H1 (cell line): ENCODE measurements around the gene AIF1. TPM values are rescaled to one million over a fixed set of nuclear protein-coding genes. Genes with fewer than 3 reads are reported as not detected.

Experiments used
- CTCF ChIA-PET: fragments of 300-600 bp; sonication (Branson Sonifier 250); formaldehyde crosslinking; loops from one replicate; lab custom pipeline; 2021; ENCODE audit not compliant: partially characterized antibody; lab: Charles Lee
- POLR2A ChIA-PET: fragments of 300-600 bp; sonication (Branson Sonifier 250); formaldehyde crosslinking; loops from one replicate; lab custom pipeline; 2021; ENCODE audit warnings: inconsistent platforms; ENCODE audit not compliant: partially characterized antibody; lab: Charles Lee
- DNase-seq, 2 experiments: peaks; one replicate each; pipeline versions ENCODE4 v3.0.0 to v3.0.0-alpha.2; 2010 to 2022; ENCODE audit warnings: low spot score in 2 of 2, low read depth in 1 of 2, mixed read lengths in 1 of 2
- FAIRE-seq: peaks from 2 replicates; lab custom pipeline; 2011; peaks lifted over from hg19 to GRCh38; lab: Jason Lieb, UNC
- H2AFZ ChIP-seq: 2 replicates; pipeline ENCODE4 v1.8.1; 2012; ENCODE audit warnings: low read length, inconsistent platforms
- H2AK5ac ChIP-seq: 2 replicates; pipeline ENCODE4 v1.6.1; 2013; ENCODE audit warnings: low read depth, low read length
- H2BK120ac ChIP-seq: replicated peaks from 2 replicates; pipeline ENCODE3; 2013; ENCODE audit warnings: low read depth, low read length, inconsistent platforms
- H2BK12ac ChIP-seq: 2 replicates; pipeline ENCODE4 v1.6.1; 2013; ENCODE audit warnings: low read depth, low read length
- H2BK15ac ChIP-seq: 2 replicates; pipeline ENCODE4 v1.6.1; 2013; ENCODE audit warnings: low read length
- H2BK20ac ChIP-seq: 2 replicates; pipeline ENCODE4 v1.6.1; 2013; ENCODE audit warnings: low read length
- H2BK5ac ChIP-seq: 2 replicates; pipeline ENCODE4 v1.6.1; 2013; ENCODE audit warnings: low read depth, low read length
- H3K14ac ChIP-seq: 2 replicates; pipeline ENCODE4 v1.6.1; 2013; ENCODE audit warnings: inconsistent platforms; ENCODE audit not compliant: insufficient read length
- H3K18ac ChIP-seq: 2 replicates; pipeline ENCODE4 v1.6.1; 2013; ENCODE audit warnings: low read length; ENCODE audit errors: extremely low read depth
- H3K23ac ChIP-seq: 2 replicates; pipeline ENCODE4 v1.6.1; 2013; ENCODE audit warnings: inconsistent platforms; ENCODE audit not compliant: insufficient read length
- H3K23me2 ChIP-seq: 2 replicates; pipeline ENCODE4 v1.6.1; 2013; ENCODE audit warnings: low read depth, low read length
- H3K27ac ChIP-seq: 2 replicates; pipeline ENCODE4 v1.6.1; 2011; ENCODE audit warnings: low read depth, low read length, inconsistent platforms
- H3K27me3 ChIP-seq, 4 experiments: replicated peaks in 1 of 4; 1 replicate in 1 of 4; 2 replicates in 3 of 4; pipeline versions ENCODE4 v1.6.1 to v1.8.1; 2011 to 2013; ENCODE audit warnings: low read length in 3 of 4, mild to moderate bottlenecking in 3 of 4, inconsistent platforms in 2 of 4, mixed read lengths in 2 of 4, moderate library complexity in 1 of 4; ENCODE audit not compliant: control insufficient read depth in 3 of 4, insufficient read depth in 3 of 4; ENCODE audit errors: extremely low read depth in 1 of 4
- H3K36me3 ChIP-seq, 4 experiments: 2 replicates each; pipeline versions ENCODE4 v1.6.1 to v1.8.1; 2011 to 2013; ENCODE audit warnings: mild to moderate bottlenecking in 4 of 4, low read length in 3 of 4, moderate library complexity in 2 of 4, control low read depth in 1 of 4, inconsistent platforms in 1 of 4; ENCODE audit not compliant: insufficient read depth in 4 of 4, control insufficient read depth in 2 of 4
- H3K4ac ChIP-seq: replicated peaks from 2 replicates; pipeline ENCODE3; 2013; ENCODE audit warnings: low read length, low read depth, mixed read lengths, inconsistent platforms; ENCODE audit not compliant: insufficient read length
- H3K4me1 ChIP-seq, 4 experiments: replicated peaks in 1 of 4; 1 replicate in 1 of 4; 2 replicates in 3 of 4; pipeline versions ENCODE4 v1.6.1 to v1.8.1; 2011 to 2013; ENCODE audit warnings: low read length in 3 of 4, inconsistent platforms in 2 of 4, mixed read lengths in 1 of 4; ENCODE audit not compliant: insufficient read depth in 4 of 4, control insufficient read depth in 3 of 4
- H3K4me2 ChIP-seq, 2 experiments: 2 replicates each; pipeline versions ENCODE4 v1.6.1 to v1.8.1; 2011 to 2013; ENCODE audit warnings: low read depth in 2 of 2, low read length in 2 of 2, control low read depth in 1 of 2, inconsistent platforms in 1 of 2, mild to moderate bottlenecking in 1 of 2; ENCODE audit not compliant: insufficient read depth in 1 of 2
- H3K4me3 ChIP-seq, 4 experiments: fragments of 200-600, 300-600 bp in 1 of 4; sonication (generic), shearing (Covaris generic), sonication (Bioruptor Twin) in 1 of 4; 2 replicates each; pipeline versions ENCODE4 v1.5.1 to v1.8.1; 2011 to 2016; ENCODE audit warnings: low read length in 4 of 4, low read depth in 3 of 4, control low read depth in 2 of 4, inconsistent platforms in 2 of 4, mild to moderate bottlenecking in 2 of 4, mixed read lengths in 1 of 4, moderate library complexity in 1 of 4; ENCODE audit not compliant: insufficient read depth in 2 of 4; ENCODE audit errors: extremely low read depth in 1 of 4
- H3K56ac ChIP-seq: replicated peaks from 2 replicates; pipeline ENCODE3; 2013; ENCODE audit warnings: low read depth, mild to moderate bottlenecking, mixed read lengths, low read length, inconsistent platforms; ENCODE audit not compliant: insufficient read length
- H3K79me1 ChIP-seq: 2 replicates; pipeline ENCODE4 v1.6.1; 2013; ENCODE audit warnings: low read depth, low read length, control low read depth
- H3K79me2 ChIP-seq, 2 experiments: 2 replicates each; pipeline versions ENCODE4 v1.6.1 to v1.8.1; 2012 to 2013; ENCODE audit warnings: low read length in 2 of 2, mild to moderate bottlenecking in 2 of 2, inconsistent platforms in 1 of 2; ENCODE audit not compliant: insufficient read depth in 2 of 2, control insufficient read depth in 1 of 2
- H3K9ac ChIP-seq, 4 experiments: replicated peaks in 1 of 4; 1 replicate in 1 of 4; 2 replicates in 3 of 4; pipeline versions ENCODE4 v1.6.1 to v1.8.1; 2011 to 2013; ENCODE audit warnings: low read depth in 3 of 4, low read length in 3 of 4, control low read depth in 2 of 4, mild to moderate bottlenecking in 2 of 4, moderate library complexity in 2 of 4, inconsistent platforms in 1 of 4; ENCODE audit errors: extremely low read depth in 1 of 4
- H3K9me3 ChIP-seq, 2 experiments: 2 replicates each; pipeline versions ENCODE4 v1.6.1 to v1.8.1; 2012 to 2013; ENCODE audit warnings: mild to moderate bottlenecking in 2 of 2, moderate library complexity in 2 of 2, control low read depth in 1 of 2, inconsistent platforms in 1 of 2, low read depth in 1 of 2, low read length in 1 of 2, mixed read lengths in 1 of 2; ENCODE audit not compliant: insufficient read depth in 2 of 2
- H4K20me1 ChIP-seq, 2 experiments: replicated peaks in 1 of 2; 2 replicates each; pipeline versions ENCODE3 to v1.8.1; 2011 to 2013; ENCODE audit warnings: inconsistent platforms in 2 of 2, low read length in 2 of 2, mild to moderate bottlenecking in 1 of 2; ENCODE audit not compliant: insufficient read depth in 2 of 2, control insufficient read depth in 1 of 2
- H4K5ac ChIP-seq: 2 replicates; pipeline ENCODE4 v1.6.1; 2013; ENCODE audit warnings: low read length, low read depth, mixed read lengths, inconsistent platforms; ENCODE audit not compliant: insufficient read length
- H4K8ac ChIP-seq: 2 replicates; pipeline ENCODE4 v1.8.0; 2013; ENCODE audit warnings: mild to moderate bottlenecking, moderate library complexity, low read length, inconsistent platforms; ENCODE audit not compliant: insufficient read depth; ENCODE audit errors: extremely low read depth
- H4K91ac ChIP-seq: replicated peaks from 2 replicates; pipeline ENCODE3; 2013; ENCODE audit warnings: low read length, mixed read lengths, inconsistent platforms; ENCODE audit not compliant: insufficient read length
- EZH2 ChIP-seq: fragments of 200-600 bp; sonication (generic); IDR thresholded peaks from 2 replicates; pipeline ENCODE4 v1.7.1; 2012; ENCODE audit warnings: low read depth, mild to moderate bottlenecking, moderate library complexity, low read length, inconsistent platforms; ENCODE audit not compliant: severe bottlenecking
- POU5F1 ChIP-seq: IDR thresholded peaks from 2 replicates; pipeline ENCODE4 v1.6.1; 2011; ENCODE audit warnings: low read depth, mild to moderate bottlenecking, low read length, moderate library complexity
- SP2 ChIP-seq: IDR thresholded peaks from 2 replicates; pipeline ENCODE4 v1.6.1; 2012; ENCODE audit warnings: mild to moderate bottlenecking, low read length, inconsistent platforms
- SP4 ChIP-seq: IDR thresholded peaks from 2 replicates; pipeline ENCODE4 v1.6.1; 2012; ENCODE audit warnings: low read length, inconsistent platforms
- TBP ChIP-seq: IDR thresholded peaks from 2 replicates; pipeline ENCODE4 v1.6.1; 2011; ENCODE audit warnings: low read depth, low read length, improper control_type of control experiment
- WGBS, 2 experiments: shearing (Covaris generic) in 1 of 2; methylation state at CpG; one replicate each; pipeline versions ENCODE4 v1.1.6 to v1.1.7; 2013 to 2015; ENCODE audit warnings: low lambda C conversion rate in 2 of 2, mixed read lengths in 2 of 2, inconsistent platforms in 1 of 2, low coverage in 1 of 2, missing lambda C conversion rate in 1 of 2; ENCODE audit not compliant: insufficient replicate concordance in 2 of 2, insufficient coverage in 1 of 2, insufficient read length in 1 of 2; ENCODE audit errors: extremely low coverage in 1 of 2, missing lambda C conversion rate in 1 of 2; 5-methylcytosine and 5-hydroxymethylcytosine counted together
- polyA plus RNA-seq, 7 experiments: library from polyadenylated mRNA; depleted of rRNA in 3 of 7; stranded (reverse) in 5 of 7; unstranded in 2 of 7; fragments of >200 nt in 5 of 7; fragments of 200-250 nt in 2 of 7; gene quantifications; 1 replicate in 5 of 7; 2 replicates in 1 of 7; 4 replicates in 1 of 7; pipeline versions ENCODE4 v1.2.1 to v1.2.3, GENCODE V29; 2011 to 2013; ENCODE audit warnings: missing spikeins in 2 of 7, mixed read lengths in 2 of 7
- total RNA-seq: library from RNA; stranded (reverse); fragmentation: NEBNext Ultra II Directional; extraction: Animal tissue kit (Norgen Biotek cat#: 25700); gene quantifications from 2 replicates; pipeline ENCODE4 v1.2.1, GENCODE V29; 2021
- TF ChIP-seq, protein P1 (sequence below): IDR thresholded peaks from 2 replicates; pipeline ENCODE4 v1.6.1; 2011; ENCODE audit warnings: low read depth, mild to moderate bottlenecking, low read length; ENCODE audit not compliant: insufficient read depth

Gene AIF1
- total and polyA plus RNA-seq, 2 of the 8 experiments (the other 6 are each of a cell fraction or from before 2014, with no cell fraction given) = 6.3 to 9.8 TPM

GRCh38 chr6:31567531-31568370 is 47.3 kb upstream of the AIF1 start:
- WGBS, 2 experiments = 56% methylated on average over 9 of the region's 9 CpGs; no CpG with 5 or more reads in 1 of the 2 experiments
- Histone ChIP-seq H3K23ac (no peak overlapping the region), H4K91ac (no peak overlapping the region), H3K79me1 (no peaks in the 10 kb centered on the region), H4K5ac (no peak overlapping the region), H2BK20ac (no peak overlapping the region), H3K14ac (no peak overlapping the region), H3K4me1 (no peaks in the 10 kb centered on the region; a peak in 2 of 7 replicates), H3K36me3 (no peaks in the 10 kb centered on the region), H4K8ac (no peak overlapping the region), H2BK120ac (no peak overlapping the region), H3K9ac (no peak overlapping the region), H3K56ac (no peak overlapping the region), H3K23me2 (peaks cover 3% of the 10 kb centered on the region; the same call in 1 of the 2 replicates), H3K79me2 (no peaks in the 10 kb centered on the region), H2BK5ac (no peak overlapping the region; the same call in 1 of the 2 replicates), H3K4ac (no peak overlapping the region), H3K4me2 (no peak overlapping the region; a peak in 1 of 4 replicates), H2BK12ac (0 out of 2 replicates have a peak overlapping the region, but pooled peaks have one; percentile 23), H2AK5ac (no peak overlapping the region), H3K18ac (no peak overlapping the region), H4K20me1 (no peaks in the 10 kb centered on the region), H3K27ac (no peak overlapping the region), H2BK15ac (no peak overlapping the region; the same call in 1 of the 2 replicates), H3K4me3 (no peak overlapping the region), H3K9me3 (no peaks in the 10 kb centered on the region), H3K27me3 (no peaks in the 10 kb centered on the region), H2AFZ (no peak overlapping the region)
- TF ChIP-seq POU5F1 = no peak
- no peak for TF ChIP-seq SP4
- TF ChIP-seq SP2 = no peak
- TF ChIP-seq TBP = no peak
- TF ChIP-seq, protein P1, sequence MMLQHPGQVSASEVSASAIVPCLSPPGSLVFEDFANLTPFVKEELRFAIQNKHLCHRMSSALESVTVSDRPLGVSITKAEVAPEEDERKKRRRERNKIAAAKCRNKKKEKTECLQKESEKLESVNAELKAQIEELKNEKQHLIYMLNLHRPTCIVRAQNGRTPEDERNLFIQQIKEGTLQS = no peak
- TF ChIP-seq EZH2 = no peak
- ChIA-PET POLR2A (interaction anchor here (0.7 to 5.5 kb wide), 6 partner anchors 10 to 85 kb away, joined by 3 to 27 read pairs (median 6); partner anchors contain the start of genes BAG6 and LTB), CTCF (interaction anchor here (0.8 to 4.9 kb wide), 8 partner anchors 12 to 29 kb away, joined by 3 to 47 read pairs (median 5); partner anchors contain the start of genes LST1, LTB and NCR3)
- no peak for DNase-seq
- no peak for FAIRE-seq
